Stimulated activated CD4-positive, alpha-beta T cell treated with anti-CD3 and anti-CD28 coated beads, Interleukin-4, amount 100 ng/mL, for 1 hour (primary cell): ENCODE data around the gene SHISA4.
A peak's percentile ranks its signal among the peaks of the same experiment; 100 is the strongest.
"Not testable (repeated sequence)": the region's sequence is repeated elsewhere in the genome, so short reads cannot be mapped to it uniquely, and the experiment has no call there.

Experiments used
- DNase-seq: peaks from one replicate; pipeline ENCODE4 v3.0.0-alpha.2; 2020

SHISA4 gene, protein sequence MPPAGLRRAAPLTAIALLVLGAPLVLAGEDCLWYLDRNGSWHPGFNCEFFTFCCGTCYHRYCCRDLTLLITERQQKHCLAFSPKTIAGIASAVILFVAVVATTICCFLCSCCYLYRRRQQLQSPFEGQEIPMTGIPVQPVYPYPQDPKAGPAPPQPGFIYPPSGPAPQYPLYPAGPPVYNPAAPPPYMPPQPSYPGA

GRCh38 chr1:201888282-201889089 is at the start of gene SHISA4:
Gene SHISA4 (plus strand): TSS chr1:201888898. CDS start chr1:201888995, 97 bp downstream.
- peak; percentile 23 for DNase-seq

- DNase-seq: not testable (repeated sequence)
Measured at GRCh38 chr1:201839089-201839488, 49.6 kb upstream of the SHISA4 start.

- no peak for DNase-seq
Measured at GRCh38 chr1:201840055-201840454, 48.6 kb upstream of the SHISA4 start.

GRCh38 chr1:201840490-201840889 is 48.2 kb upstream of the SHISA4 start:
- no peak for DNase-seq

GRCh38 chr1:201841265-201841912 is 47.3 kb upstream of the SHISA4 start:
- DNase-seq: no peak

- DNase-seq: no peak
Measured at GRCh38 chr1:201842472-201843027, 46.1 kb upstream of the SHISA4 start.

- DNase-seq: no peak
Measured at GRCh38 chr1:201845331-201846083, 43.2 kb upstream of the SHISA4 start.

GRCh38 chr1:201847150-201847549 is 41.5 kb upstream of the SHISA4 start:
- no peak for DNase-seq

GRCh38 chr1:201848230-201848629 is 40.5 kb upstream of the SHISA4 start:
- DNase-seq: no peak

GRCh38 chr1:201849372-201850052 is 39.2 kb upstream of the SHISA4 start:
- DNase-seq: no peak

DNA sequence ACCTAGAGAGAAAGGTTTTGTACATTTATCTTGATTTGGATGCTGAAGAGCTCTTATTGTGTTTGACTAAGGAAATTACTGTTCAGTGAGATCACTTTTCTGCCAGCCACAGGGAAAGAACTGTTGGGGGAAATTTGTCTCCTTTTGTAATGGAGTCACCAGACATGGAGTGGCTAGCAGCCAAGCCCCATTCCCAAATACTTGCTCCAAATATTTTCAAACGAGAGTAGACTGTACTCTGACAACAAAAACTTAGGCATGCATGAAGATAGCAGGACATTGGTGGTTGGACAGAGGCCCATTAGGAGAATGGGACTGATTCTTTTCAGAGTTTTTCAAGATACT is 38.7 kb upstream of the SHISA4 start:
- no peak for DNase-seq

GRCh38 chr1:201851949-201852348 is 36.7 kb upstream of the SHISA4 start:
- no peak for DNase-seq

DNA sequence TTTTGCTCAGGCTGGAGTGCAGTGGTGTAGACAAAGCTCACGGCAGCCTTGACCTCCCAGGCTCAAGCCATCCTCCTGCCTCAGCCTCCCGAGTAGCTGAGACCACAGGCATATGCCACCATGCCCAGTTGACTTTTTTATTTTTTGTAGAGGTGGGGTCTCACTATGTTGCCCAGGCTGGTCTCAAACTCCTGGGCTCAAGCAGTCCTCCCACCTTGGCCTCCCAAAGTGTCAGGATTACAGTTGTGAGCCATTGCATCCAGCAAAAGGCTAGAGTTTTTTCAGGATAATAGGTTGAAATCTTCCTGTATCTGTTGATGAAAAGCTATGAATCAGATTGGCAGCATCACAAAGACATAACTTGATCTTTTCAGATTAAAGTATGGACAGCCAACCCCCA is 32.0 kb upstream of the SHISA4 start:
- not testable (repeated sequence) for DNase-seq

DNA sequence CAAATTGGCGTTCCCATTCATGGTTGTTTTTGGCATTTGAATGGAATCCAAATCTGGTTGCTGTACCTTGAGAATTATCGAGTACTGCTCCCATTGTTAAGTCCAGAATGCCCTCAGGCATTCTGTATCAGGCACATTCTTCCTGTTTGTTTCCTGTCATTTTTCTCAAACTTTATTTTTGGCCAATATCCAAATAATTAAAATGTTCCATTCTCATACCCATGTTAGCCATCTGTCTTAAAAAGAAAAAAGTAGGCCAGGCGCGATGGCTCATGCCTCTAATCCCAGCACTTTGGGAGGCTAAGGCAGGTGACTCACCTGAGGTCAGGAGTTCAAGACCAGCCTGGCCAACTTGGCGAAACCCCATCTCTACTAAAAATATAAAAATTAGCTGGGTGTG is 29.3 kb upstream of the SHISA4 start:
- no peak for DNase-seq

- no peak for DNase-seq
Measured at GRCh38 chr1:201861448-201861847, 27.2 kb upstream of the SHISA4 start.

- no peak for DNase-seq
Measured at GRCh38 chr1:201870397-201870796, 18.3 kb upstream of the SHISA4 start.

DNA sequence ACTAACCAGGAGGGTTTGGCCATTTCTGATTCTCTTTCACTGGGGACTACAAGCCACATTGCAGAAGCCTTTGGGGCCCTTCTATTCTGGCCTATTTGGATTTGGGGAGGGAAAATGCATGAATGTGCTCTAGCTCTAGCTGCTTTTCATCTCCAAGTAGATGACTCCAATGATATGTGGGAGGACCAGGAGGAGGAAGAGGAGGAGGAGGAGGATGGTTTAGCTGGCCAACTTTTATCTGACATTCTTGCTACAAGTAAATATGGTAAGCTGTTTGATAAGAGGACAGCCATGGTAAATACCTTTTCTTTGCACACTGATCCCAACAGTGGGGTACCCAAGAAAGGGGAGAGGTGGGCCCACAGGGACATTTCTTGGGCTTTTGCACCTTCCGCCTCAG is 14.0 kb upstream of the SHISA4 start:
- DNase-seq: no peak

GRCh38 chr1:201876148-201876818 is 12.4 kb upstream of the SHISA4 start:
- no peak for DNase-seq

GRCh38 chr1:201877877-201878401 is 10.8 kb upstream of the SHISA4 start:
- no peak for DNase-seq

- no peak for DNase-seq
Measured at GRCh38 chr1:201880928-201881571, 7.6 kb upstream of the SHISA4 start.

- no peak for DNase-seq
Measured at GRCh38 chr1:201881617-201882016, 7.1 kb upstream of the SHISA4 start.
